ENCODE data around the gene DAAM1.

Gene DAAM1

DNA sequence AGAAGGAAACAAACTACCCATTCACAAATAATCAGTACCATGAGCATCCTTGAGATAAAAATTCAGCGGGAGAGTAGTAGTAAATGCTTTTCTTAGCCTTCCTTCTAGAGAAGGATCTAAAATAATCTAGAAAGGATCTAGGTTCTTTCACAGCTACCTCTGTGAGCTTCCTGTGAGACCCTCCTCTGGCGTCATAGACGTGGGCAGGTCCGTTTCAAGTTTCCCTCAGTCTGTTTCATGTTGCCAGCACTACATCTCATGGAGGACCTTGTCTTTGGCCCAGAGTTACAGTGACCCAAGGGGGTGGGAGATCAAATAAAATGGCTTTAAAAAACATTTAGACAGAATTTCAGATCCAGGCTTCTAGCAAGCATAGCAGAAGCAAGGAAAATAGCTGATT lies 13.6 kb downstream of the DAAM1 start:
- no peaks in the 10 kb centered on the region for H3K9me3 ChIP-seq (replicated peaks in 1 of 2; ENCODE audit: control insufficient read depth in 2 of 2, insufficient read depth in 1 of 2, low read depth in 1 of 2, low read length in 2 of 2)
- H2AK5ac ChIP-seq (ENCODE audit: low read depth, low read length), result no peak overlapping the region
- DNase-seq (ENCODE audit: low spot score), result no peak
- no peak overlapping the region for H3K4me3 ChIP-seq (ENCODE audit: low read length in 2 of 2)
- no peaks in the 10 kb centered on the region for H3K27me3 ChIP-seq (ENCODE audit: control insufficient read depth in 3 of 3, insufficient read depth in 3 of 3, low read depth in 1 of 3, low read length in 3 of 3)
- H2BK120ac ChIP-seq (ENCODE audit: low read depth, low read length), result no peak overlapping the region
- H3K4me2 ChIP-seq (ENCODE audit: insufficient read depth, low read length, poor library complexity, severe bottlenecking), result no peak overlapping the region
- no peak overlapping the region for H2BK12ac ChIP-seq (ENCODE audit: low read length)
- no CpG with 5 or more reads among the region's 4 CpGs for WGBS, 2 donors (ENCODE audit: extremely low coverage in 2 of 2, insufficient read length in 2 of 2, insufficient replicate concordance in 1 of 2)
- no peak overlapping the region for H3K9ac ChIP-seq (ENCODE audit: low read depth, low read length, poor library complexity)
- H3K23ac ChIP-seq (ENCODE audit: low read depth, low read length, poor library complexity), result no peak overlapping the region
- H4K8ac ChIP-seq (ENCODE audit: low read depth, low read length), result no peak overlapping the region
- H3K4ac ChIP-seq (ENCODE audit: low read length), result no peak overlapping the region
- no peak overlapping the region for H4K91ac ChIP-seq (ENCODE audit: low read depth, low read length, poor library complexity)
- no peak overlapping the region for H2BK5ac ChIP-seq (ENCODE audit: low read length)
- no peak overlapping the region for H3K27ac ChIP-seq (replicated peaks; ENCODE audit: low read length)
- H3K79me1 ChIP-seq (ENCODE audit: low read depth, low read length), result no peaks in the 10 kb centered on the region
- peaks cover 0 to 5% of the 10 kb centered on the region in 2 donors for H3K4me1 ChIP-seq (ENCODE audit: control insufficient read depth in 2 of 2, insufficient read depth in 1 of 2, low read depth in 1 of 2, low read length in 2 of 2)
- no peak overlapping the region for H2BK15ac ChIP-seq (ENCODE audit: low read length)
- H3K14ac ChIP-seq (ENCODE audit: low read length), result no peak overlapping the region
- H2AFZ ChIP-seq (ENCODE audit: low read length), result no peak overlapping the region
- no peaks in the 10 kb centered on the region for H3K36me3 ChIP-seq (replicated peaks in 1 of 2; ENCODE audit: control insufficient read depth in 2 of 2, insufficient read depth in 2 of 2, low read length in 2 of 2)
- no peak overlapping the region for H3K18ac ChIP-seq (ENCODE audit: low read length)

DNA sequence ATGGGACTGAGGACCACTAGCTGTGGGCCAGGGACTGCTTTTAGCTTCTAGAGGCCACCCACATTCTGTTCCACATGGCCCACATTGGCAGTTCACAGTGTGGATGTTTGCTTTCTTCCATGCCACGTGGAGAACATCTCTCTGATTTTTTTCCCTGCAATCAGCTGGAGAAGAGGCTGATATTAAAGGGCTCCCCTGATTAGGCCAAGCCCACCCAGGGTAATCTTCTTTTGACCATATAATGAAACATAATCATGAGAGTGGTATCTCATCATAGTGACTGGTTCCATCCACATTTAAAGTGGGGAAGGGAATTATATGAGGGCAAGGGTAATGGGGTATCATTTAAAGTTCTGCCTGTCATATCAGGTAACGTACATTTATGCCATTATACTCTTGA lies 15.8 kb downstream of the DAAM1 start:
- Histone ChIP-seq H3K9ac (ENCODE audit: low read depth, low read length, poor library complexity) (no peak overlapping the region), H3K4me1 (ENCODE audit: control insufficient read depth in 2 of 2, insufficient read depth in 1 of 2, low read depth in 1 of 2, low read length in 2 of 2) (peaks cover 0 to 5% of the 10 kb centered on the region in 2 donors), H3K36me3 (replicated peaks in 1 of 2; ENCODE audit: control insufficient read depth in 2 of 2, insufficient read depth in 2 of 2, low read length in 2 of 2) (no peaks in the 10 kb centered on the region), H3K27ac (replicated peaks; ENCODE audit: low read length) (no peak overlapping the region), H3K23ac (ENCODE audit: low read depth, low read length, poor library complexity) (no peak overlapping the region), H4K91ac (ENCODE audit: low read depth, low read length, poor library complexity) (no peak overlapping the region), H3K14ac (ENCODE audit: low read length) (no peak overlapping the region), H3K79me1 (ENCODE audit: low read depth, low read length) (no peaks in the 10 kb centered on the region), H3K4ac (ENCODE audit: low read length) (no peak overlapping the region), H3K18ac (ENCODE audit: low read length) (no peak overlapping the region), H2AFZ (ENCODE audit: low read length) (no peak overlapping the region), H3K4me2 (ENCODE audit: insufficient read depth, low read length, poor library complexity, severe bottlenecking) (no peak overlapping the region), H2AK5ac (ENCODE audit: low read depth, low read length) (no peak overlapping the region), H2BK12ac (ENCODE audit: low read length) (no peak overlapping the region), H4K8ac (ENCODE audit: low read depth, low read length) (no peak overlapping the region), H2BK15ac (ENCODE audit: low read length) (no peak overlapping the region), H3K9me3 (replicated peaks in 1 of 2; ENCODE audit: control insufficient read depth in 2 of 2, insufficient read depth in 1 of 2, low read depth in 1 of 2, low read length in 2 of 2) (no peaks in the 10 kb centered on the region), H3K27me3 (ENCODE audit: control insufficient read depth in 3 of 3, insufficient read depth in 3 of 3, low read depth in 1 of 3, low read length in 3 of 3) (no peaks in the 10 kb centered on the region), H2BK120ac (ENCODE audit: low read depth, low read length) (no peak overlapping the region), H2BK5ac (ENCODE audit: low read length) (no peak overlapping the region), H3K4me3 (ENCODE audit: low read length in 2 of 2) (no peak overlapping the region)
- DNase-seq (ENCODE audit: low spot score), result no peak
- WGBS, 2 donors (ENCODE audit: extremely low coverage in 2 of 2, insufficient read length in 2 of 2, insufficient replicate concordance in 1 of 2), result no CpG with 5 or more reads among the region's 2 CpGs

DNA sequence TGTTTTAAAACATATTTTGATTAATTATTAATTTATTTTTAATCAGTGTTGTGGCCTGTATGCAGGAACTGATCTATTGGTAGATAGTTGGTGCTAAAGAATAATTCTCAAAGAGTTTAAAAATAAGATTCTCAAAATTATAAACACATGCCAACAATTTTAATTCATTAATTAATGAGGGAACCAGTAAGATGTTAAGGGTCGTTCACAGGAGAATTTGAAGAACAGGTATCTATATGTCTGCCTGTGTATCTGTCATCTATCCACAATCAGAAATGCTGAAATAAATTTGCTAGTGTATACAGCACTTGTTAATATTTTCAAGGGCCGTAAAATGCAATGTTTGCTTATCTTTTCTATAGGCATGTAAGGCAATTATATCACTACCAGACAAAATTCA lies 18.4 kb downstream of the DAAM1 start:
- H3K23ac ChIP-seq (ENCODE audit: low read depth, low read length, poor library complexity), result no peak overlapping the region
- H3K14ac ChIP-seq (ENCODE audit: low read length), result no peak overlapping the region
- H3K4me1 ChIP-seq (ENCODE audit: control insufficient read depth in 2 of 2, insufficient read depth in 1 of 2, low read depth in 1 of 2, low read length in 2 of 2), result no peaks in the 10 kb centered on the region
- H3K9ac ChIP-seq (ENCODE audit: low read depth, low read length, poor library complexity), result no peak overlapping the region
- no peak overlapping the region for H4K8ac ChIP-seq (ENCODE audit: low read depth, low read length)
- H3K27ac ChIP-seq (replicated peaks; ENCODE audit: low read length), result no peak overlapping the region
- no peaks in the 10 kb centered on the region for H3K9me3 ChIP-seq (replicated peaks in 1 of 2; ENCODE audit: control insufficient read depth in 2 of 2, insufficient read depth in 1 of 2, low read depth in 1 of 2, low read length in 2 of 2)
- no peak overlapping the region for H2AFZ ChIP-seq (ENCODE audit: low read length)
- no peak overlapping the region for H2BK120ac ChIP-seq (ENCODE audit: low read depth, low read length)
- H3K18ac ChIP-seq (ENCODE audit: low read length), result no peak overlapping the region
- no peaks in the 10 kb centered on the region for H3K79me1 ChIP-seq (ENCODE audit: low read depth, low read length)
- no CpG with 5 or more reads among the region's 2 CpGs for WGBS, 2 donors (ENCODE audit: extremely low coverage in 2 of 2, insufficient read length in 2 of 2, insufficient replicate concordance in 1 of 2)
- H2AK5ac ChIP-seq (ENCODE audit: low read depth, low read length), result no peak overlapping the region
- no peak overlapping the region for H3K4me3 ChIP-seq (ENCODE audit: low read length in 2 of 2)
- DNase-seq (ENCODE audit: low spot score), result no peak
- no peaks in the 10 kb centered on the region for H3K36me3 ChIP-seq (replicated peaks in 1 of 2; ENCODE audit: control insufficient read depth in 2 of 2, insufficient read depth in 2 of 2, low read length in 2 of 2)
- H3K4ac ChIP-seq (ENCODE audit: low read length), result no peak overlapping the region
- no peak overlapping the region for H4K91ac ChIP-seq (ENCODE audit: low read depth, low read length, poor library complexity)
- H2BK5ac ChIP-seq (ENCODE audit: low read length), result no peak overlapping the region
- H3K4me2 ChIP-seq (ENCODE audit: insufficient read depth, low read length, poor library complexity, severe bottlenecking), result no peak overlapping the region
- no peak overlapping the region for H2BK12ac ChIP-seq (ENCODE audit: low read length)
- no peak overlapping the region for H2BK15ac ChIP-seq (ENCODE audit: low read length)
- no peaks in the 10 kb centered on the region for H3K27me3 ChIP-seq (ENCODE audit: control insufficient read depth in 3 of 3, insufficient read depth in 3 of 3, low read depth in 1 of 3, low read length in 3 of 3)

DNA sequence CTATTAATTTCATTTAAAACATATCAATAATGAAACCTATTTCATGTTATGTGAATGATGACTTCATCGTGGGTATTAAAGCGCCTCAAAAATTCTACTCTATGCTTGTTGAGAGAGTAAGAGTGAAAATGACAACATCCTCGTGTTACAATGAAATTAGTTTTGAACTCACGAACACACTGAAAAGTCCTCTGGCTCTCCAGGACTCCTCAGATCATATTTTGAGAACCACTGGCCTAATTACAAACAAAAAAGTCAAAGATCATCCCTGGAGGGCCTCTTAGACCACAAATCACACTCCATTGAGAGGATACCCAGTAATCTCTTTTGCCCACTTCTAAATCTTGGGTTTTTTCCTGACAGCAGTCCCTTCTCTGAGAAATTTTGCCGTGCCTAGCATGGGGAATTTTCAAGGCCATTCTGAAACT lies 19.1 kb downstream of the DAAM1 start:
- Histone ChIP-seq H3K4me1 (ENCODE audit: control insufficient read depth in 2 of 2, insufficient read depth in 1 of 2, low read depth in 1 of 2, low read length in 2 of 2) (peaks cover 2 to 3% of the 10 kb centered on the region in 2 donors), H2BK120ac (ENCODE audit: low read depth, low read length) (no peak overlapping the region), H2AFZ (ENCODE audit: low read length) (no peak overlapping the region), H3K4me3 (ENCODE audit: low read length in 2 of 2) (no peak overlapping the region), H3K9me3 (replicated peaks in 1 of 2; ENCODE audit: control insufficient read depth in 2 of 2, insufficient read depth in 1 of 2, low read depth in 1 of 2, low read length in 2 of 2) (no peaks in the 10 kb centered on the region), H4K91ac (ENCODE audit: low read depth, low read length, poor library complexity) (no peak overlapping the region), H3K23ac (ENCODE audit: low read depth, low read length, poor library complexity) (no peak overlapping the region), H3K9ac (ENCODE audit: low read depth, low read length, poor library complexity) (no peak overlapping the region), H3K14ac (ENCODE audit: low read length) (no peak overlapping the region), H3K36me3 (replicated peaks in 1 of 2; ENCODE audit: control insufficient read depth in 2 of 2, insufficient read depth in 2 of 2, low read length in 2 of 2) (no peaks in the 10 kb centered on the region), H3K27ac (replicated peaks; ENCODE audit: low read length) (no peak overlapping the region), H2BK12ac (ENCODE audit: low read length) (no peak overlapping the region), H3K4ac (ENCODE audit: low read length) (no peak overlapping the region), H3K18ac (ENCODE audit: low read length) (no peak overlapping the region), H3K27me3 (ENCODE audit: control insufficient read depth in 3 of 3, insufficient read depth in 3 of 3, low read depth in 1 of 3, low read length in 3 of 3) (no peaks in the 10 kb centered on the region), H2BK5ac (ENCODE audit: low read length) (no peak overlapping the region), H3K4me2 (ENCODE audit: insufficient read depth, low read length, poor library complexity, severe bottlenecking) (no peak overlapping the region), H2AK5ac (ENCODE audit: low read depth, low read length) (no peak overlapping the region), H3K79me1 (ENCODE audit: low read depth, low read length) (no peaks in the 10 kb centered on the region), H4K8ac (ENCODE audit: low read depth, low read length) (no peak overlapping the region), H2BK15ac (ENCODE audit: low read length) (no peak overlapping the region)
- no CpG with 5 or more reads among the region's 5 CpGs for WGBS, 2 donors (ENCODE audit: extremely low coverage in 2 of 2, insufficient read length in 2 of 2, insufficient replicate concordance in 1 of 2)
- DNase-seq (ENCODE audit: low spot score), result no peak
